GM18867 (cell line): ENCODE results near the gene BZW1.
"Not testable (repeated sequence)": the region's sequence is repeated elsewhere in the genome, so short reads cannot be mapped to it uniquely, and the experiment has no call there.

Experiments used
- ATAC-seq: cut with Tn5 transposase; IDR thresholded peaks from one replicate; pipeline ENCODE4 v1.9.1; 2021; ENCODE audit warnings: mild to moderate bottlenecking, moderate library complexity; ENCODE audit not compliant: unreplicated experiment

Gene BZW1

DNA sequence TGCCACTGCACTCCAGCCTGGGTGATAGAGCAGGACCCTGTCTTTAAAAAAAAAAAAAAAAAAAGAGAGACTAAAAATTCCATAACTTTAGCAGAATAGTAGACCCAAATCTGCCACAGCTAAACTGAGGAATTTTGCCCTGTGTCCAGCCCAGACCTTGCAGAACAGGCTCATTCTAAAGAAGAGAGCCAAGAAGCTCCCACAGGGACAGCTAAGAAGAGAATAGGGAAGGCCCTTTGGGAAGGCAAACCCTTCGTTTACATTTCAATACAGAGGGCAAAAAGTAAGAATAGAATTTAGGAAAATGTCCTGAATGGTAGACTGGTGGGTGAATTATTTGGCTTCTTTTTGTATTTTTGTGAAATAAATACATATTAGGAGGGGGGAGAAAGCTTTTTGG lies 21.5 kb upstream of the BZW1 start:
- ATAC-seq: no peak

GRCh38 chr2:200791905-200792304 lies 19.8 kb upstream of the BZW1 start:
- no peak for ATAC-seq

DNA sequence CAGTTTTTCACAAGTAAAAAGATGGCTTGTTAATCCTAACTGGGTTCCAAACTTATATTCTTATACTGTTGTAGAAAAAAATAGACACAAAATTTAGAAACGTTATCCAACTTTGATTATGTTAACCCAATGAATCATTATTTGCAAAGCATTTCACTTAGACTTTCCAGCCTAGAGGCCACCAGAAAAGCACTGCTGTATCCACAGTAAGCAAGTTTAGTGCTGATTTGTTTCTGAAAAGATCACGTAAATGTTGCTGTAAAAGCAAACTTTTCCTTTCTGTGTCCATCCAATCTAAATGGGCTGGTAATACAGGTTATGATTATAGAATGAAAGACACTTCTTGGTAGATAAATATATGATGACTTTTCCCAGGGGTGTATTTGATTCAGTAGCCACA lies 17.6 kb upstream of the BZW1 start:
- no peak for ATAC-seq

- ATAC-seq: no peak
Measured at GRCh38 chr2:200795028-200795440, 16.7 kb upstream of the BZW1 start.

GRCh38 chr2:200796561-200796960 lies 15.1 kb upstream of the BZW1 start:
- no peak for ATAC-seq

- no peak for ATAC-seq
Measured at GRCh38 chr2:200797242-200797770, 14.4 kb upstream of the BZW1 start.

DNA sequence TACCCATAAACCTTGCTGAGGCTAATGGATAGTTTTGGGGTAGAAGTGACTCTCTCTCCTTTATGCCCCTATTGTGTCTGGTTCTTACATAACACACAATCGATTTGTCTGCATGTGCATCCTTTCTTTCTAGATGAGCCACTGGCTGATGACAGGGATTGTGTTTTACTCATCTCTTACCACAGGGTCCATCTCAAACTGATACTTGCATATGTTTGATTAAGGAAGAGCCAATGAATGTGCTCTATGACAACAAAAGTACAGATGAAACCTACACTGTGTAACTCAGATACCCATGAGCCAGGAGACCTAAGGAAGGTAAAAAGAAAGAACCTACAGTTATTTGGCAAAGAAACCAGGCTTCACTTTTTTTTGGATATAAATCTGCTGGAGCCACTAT lies 13.2 kb upstream of the BZW1 start:
- ATAC-seq: no peak

DNA sequence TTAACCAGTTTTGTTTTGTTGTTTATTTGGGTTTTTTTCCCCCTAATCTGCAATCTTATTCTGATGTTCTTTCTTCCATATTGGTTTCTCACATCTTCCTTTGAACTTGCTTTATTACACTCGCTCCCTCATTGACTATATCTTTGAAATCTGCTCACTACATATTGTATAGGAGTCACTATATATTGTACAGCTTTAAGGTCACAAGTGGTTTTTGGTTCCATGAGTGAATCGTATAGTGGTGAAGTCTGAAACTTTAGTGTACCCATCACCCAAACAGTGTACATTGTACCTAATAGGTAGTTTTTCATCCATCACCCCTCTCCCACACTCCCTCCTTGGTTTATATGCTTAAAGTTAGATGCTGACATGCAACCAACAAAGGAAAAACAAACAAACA lies 11.3 kb upstream of the BZW1 start:
- no peak for ATAC-seq

- ATAC-seq: not testable (repeated sequence)
Measured at GRCh38 chr2:200801431-200801830, 10.3 kb upstream of the BZW1 start.

DNA sequence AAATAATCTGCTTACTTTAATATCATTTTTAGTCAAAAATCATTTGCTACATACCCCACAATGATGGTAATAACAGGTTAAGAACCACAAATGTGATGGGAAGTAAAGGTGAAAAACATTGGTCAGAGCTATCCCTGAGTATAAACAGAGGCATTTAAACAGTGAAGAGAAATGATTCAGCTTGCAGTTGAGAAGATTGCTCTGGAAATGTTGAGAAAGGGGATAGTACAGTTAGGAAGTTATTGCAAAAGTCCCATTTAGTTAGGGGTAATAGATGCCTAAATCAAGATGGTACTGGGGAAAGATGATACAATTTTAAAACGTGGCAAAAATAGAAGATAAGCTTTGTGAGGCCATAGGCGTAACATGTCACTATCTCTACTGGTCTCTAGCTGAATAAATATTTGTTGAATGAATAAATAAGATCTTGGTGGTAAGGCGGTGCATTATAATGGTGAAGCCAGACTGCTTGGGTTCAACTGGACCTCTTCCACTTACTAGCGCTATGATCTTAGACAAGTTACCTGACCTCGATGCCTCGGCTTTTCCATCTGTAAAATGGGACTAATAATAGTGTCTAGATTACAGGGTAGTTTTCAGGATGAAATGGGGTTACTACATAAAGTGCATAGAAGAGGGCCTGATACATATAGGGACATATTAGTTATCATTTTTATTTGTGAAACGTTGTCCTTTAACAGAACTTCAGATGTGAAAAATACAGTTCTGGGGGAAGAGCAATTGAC lies 2.0 kb upstream of the BZW1 start:
- no peak for ATAC-seq

GRCh38 chr2:200810252-200810997 lies 1.3 kb upstream of the BZW1 start:
- no peak for ATAC-seq

- ATAC-seq: no peak
Measured at GRCh38 chr2:200810998-200811332, 745 bp upstream of the BZW1 start.

- ATAC-seq: peak; percentile 43
Measured at GRCh38 chr2:200812122-200813022, 662 bp downstream of the BZW1 start.

- no peak for ATAC-seq
Measured at GRCh38 chr2:200814276-200814815, 2.6 kb downstream of the BZW1 start.

DNA sequence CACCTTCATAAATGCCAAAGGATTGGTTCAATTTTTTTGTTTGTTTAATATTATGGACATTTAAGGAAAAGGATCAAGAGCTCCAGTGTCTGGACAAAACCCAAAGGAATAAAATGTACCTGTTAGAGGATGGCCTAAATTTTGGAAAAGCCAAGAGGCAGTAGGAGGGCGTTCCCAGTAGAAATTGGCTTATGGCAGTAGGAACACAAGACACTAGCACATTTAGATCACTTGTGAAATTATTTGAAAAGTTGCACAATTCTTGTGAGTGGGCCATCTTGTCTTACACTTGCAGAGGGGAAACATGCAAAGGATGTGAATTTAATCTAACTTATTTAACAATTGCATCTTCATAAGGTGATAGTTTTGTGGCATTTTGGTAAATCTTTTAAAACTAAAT lies 3.2 kb downstream of the BZW1 start:
- no peak for ATAC-seq

DNA sequence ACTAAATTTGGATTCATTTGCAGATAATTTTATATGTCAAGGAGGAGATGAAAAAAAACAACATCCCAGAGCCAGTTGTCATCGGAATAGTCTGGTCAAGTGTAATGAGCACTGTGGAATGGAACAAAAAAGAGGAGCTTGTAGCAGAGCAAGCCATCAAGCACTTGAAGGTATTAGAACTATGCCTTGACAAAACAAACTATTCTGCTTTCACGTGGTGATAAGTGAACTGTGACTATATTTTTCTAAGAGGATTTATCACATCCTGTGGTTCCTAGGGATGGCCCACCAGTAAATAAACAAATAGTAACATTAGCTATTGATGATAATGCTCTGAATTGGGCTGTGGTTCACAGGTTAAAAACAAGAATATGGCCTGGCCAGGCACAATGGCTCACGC lies 7.0 kb downstream of the BZW1 start:
- not testable (repeated sequence) for ATAC-seq

DNA sequence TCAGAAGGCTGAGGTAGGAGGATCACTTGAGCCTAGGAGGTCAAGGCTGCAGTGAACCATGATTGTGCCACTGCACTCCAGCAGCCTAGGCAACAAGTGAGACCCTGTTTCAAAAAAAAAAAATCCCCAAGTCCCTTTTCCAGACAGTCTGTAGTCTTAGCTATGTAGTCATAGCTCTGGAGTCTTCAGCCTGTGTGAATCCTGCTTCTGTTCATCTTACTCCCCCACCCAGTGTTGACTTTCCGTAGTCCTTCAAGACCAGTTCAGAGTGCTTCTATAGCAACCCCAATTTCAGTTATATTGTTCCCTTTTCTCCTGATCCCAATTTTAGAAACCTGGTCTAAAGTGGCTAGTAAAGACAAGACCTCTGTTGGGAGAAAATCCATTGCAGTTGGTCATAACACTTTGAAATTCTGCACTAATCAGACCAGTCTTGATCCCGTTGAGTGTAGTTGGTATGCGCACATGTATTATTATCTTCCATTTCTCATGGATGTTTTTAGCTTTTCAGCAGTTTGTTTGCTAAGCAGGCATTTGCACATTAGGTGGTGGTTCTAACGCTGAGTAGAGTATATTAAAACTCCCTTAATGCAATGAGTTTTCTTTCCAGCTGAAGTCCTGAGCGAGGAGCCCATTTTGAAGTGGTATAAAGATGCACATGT lies 9.0 kb downstream of the BZW1 start:
- no peak for ATAC-seq

GRCh38 chr2:200821686-200822245 lies 10.1 kb downstream of the BZW1 start:
- ATAC-seq: no peak

GRCh38 chr2:200828104-200828503 lies 16.4 kb downstream of the BZW1 start:
- ATAC-seq: no peak

DNA sequence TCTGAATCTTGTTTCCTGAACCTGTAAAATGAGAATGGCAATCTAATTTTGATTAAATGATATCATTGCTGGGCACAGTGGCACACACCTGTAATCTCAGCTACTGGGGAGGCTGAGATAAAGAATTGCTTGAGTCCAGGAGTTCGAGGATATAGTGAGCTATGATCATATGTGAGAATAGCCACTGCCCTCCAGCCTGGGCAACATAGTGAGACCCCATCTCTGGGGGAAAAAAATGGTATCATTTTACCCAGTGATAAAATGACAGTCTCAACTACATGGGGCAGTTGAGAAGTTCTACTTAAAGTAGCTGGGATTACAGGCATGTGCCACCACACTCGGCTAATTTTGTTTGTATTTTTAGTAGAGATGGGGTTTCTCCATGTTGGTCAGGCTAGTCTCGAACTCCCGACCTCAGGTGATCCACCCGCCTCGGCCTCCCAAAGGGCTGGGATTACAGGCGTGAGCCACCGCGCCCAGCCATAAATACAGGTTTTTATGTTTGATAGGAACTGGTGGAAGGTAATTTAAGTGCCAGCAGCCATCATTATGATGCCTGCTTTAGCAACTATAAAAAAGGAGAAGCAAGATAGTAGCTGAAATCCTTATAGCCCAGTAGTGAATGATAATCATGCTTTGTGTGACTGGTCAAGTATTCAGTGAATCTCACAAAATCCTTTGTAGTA lies 17.0 kb downstream of the BZW1 start:
- no peak for ATAC-seq
